ENCODE measurements around the gene IGSF9.
"Not testable (repeated sequence)": the region's sequence is repeated elsewhere in the genome, so short reads cannot be mapped to it uniquely, and the experiment has no call there.

IGSF9 gene

DNA sequence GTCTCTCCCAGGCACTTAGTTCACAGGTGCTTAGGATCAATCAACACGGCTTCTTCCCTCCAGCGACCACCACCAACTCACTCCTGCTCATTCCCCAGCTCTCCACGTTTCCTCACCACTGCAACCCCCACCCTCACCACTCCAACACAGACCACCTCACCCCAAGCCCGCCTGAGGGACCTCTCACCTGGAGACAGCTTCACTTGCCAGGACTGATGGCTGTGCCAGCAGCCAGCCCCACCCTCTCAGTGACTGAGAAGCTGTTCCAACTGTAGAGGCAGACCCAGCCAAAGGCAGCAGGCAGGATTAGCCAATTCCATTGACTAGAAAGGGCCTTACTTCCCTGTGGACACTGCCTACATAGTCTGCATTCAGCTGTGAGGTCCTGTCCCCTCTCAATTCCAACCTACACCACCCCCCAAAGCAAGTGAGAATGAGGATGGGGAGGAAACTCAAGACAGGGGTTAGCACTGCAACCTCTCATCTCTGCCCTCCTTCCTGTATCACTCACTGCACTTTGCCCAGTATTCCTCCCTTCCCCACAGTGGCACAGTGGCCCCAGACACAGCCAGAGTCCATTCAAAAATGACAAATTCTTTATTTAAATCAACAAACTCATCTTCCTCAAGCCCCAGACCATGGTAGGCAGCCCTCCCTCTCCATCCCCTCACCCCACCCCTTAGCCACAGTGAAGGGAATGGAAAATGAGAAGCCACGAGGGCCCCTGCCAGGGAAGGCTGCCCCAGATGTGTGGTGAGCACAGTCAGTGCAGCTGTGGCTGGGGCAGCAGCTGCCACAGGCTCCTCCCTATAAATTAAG is 27.7 kb downstream of the IGSF9 start:
- ATAC-seq (peak; percentile 33), DNase-seq (no peak)
- no peaks in the 10 kb centered on the region for H3K27me3 Mint-ChIP-seq
- H3K4me1 Mint-ChIP-seq = peaks cover 63% of the 10 kb centered on the region
- H3K27ac Mint-ChIP-seq = peak overlapping the region; percentile 63
- H3K9me3 Mint-ChIP-seq = no peaks in the 10 kb centered on the region
- no peak overlapping the region for H3K4me3 Mint-ChIP-seq
- peaks cover 61% of the 10 kb centered on the region for H3K36me3 Mint-ChIP-seq (ENCODE audit: low read depth)

DNA sequence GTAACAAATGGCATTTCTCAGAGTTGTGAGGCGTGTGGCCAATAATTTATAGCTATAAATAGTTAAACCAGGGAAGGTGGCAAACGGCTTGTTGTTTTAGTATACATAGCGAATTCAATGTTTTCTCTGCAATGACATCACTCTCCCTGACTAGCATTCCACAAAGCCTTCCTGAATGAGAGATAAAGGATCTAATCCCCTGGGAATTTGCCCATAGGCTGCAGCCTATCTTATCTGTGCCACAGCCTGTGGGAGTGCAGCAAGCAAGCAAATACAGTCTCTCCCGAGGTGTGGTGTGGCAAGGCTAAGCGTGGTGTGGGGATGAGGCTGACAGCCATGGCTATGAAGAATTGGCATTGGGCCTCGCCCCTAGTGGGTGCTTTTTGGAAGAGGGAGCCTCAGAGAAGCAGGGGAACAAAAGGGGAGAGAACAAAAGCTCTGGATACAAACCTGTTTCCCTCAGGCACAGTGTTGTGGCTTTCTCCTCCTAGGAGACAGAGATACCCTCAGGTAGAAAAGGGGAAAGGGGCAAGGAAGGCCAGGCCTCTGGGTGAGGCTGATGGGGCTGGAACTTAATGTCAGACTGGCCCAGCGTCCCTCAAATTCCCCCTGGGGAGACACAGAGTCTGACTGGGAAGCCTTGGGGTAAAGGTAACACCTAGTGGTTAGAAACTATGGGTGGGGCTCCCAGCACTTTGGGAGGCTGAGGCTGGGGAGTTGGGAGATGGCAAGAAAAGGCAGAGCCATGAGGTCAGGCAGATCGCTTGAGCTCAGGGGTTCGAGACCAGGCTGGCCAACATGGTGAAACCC is 29.0 kb downstream of the IGSF9 start:
- Mint-ChIP-seq H3K27me3 (no peaks in the 10 kb centered on the region), H3K9me3 (no peaks in the 10 kb centered on the region), H3K4me1 (peaks cover 63% of the 10 kb centered on the region), H3K27ac (no peak overlapping the region), H3K36me3 (ENCODE audit: low read depth) (peaks cover 52% of the 10 kb centered on the region), H3K4me3 (no peak overlapping the region)
- ATAC-seq (no peak), DNase-seq (no peak)

DNA sequence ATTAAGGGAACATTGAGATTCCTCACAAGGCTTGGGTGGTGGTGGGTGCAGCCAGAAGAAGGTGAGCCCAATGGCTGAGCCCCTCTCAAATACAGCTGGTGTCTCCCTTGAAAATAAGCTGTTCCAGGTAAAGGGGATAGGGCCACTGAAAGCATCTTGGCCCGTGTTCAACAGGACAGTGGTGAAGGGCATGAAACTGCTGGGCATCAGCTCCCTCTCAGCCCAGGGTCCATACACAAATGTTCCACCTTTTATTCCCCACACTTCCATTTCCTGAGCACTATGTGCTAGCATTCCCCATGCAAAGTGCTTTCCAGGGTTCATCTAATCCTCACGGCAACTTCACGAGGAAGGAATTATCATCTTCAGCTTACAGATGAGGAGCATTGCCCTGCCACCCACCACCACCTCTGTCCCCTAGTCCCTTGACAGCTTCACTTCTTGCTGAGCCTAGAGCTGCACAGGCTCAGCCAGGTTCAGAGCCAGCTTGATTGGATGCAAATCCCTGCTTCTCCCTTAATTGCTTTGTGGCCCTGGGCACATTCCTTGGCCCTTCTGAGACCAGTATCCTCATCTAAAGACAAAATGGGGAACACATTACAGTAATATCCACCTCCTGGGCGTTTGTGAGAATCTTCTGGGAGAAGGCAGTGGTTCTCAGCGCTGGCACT is 29.7 kb downstream of the IGSF9 start:
- no peak overlapping the region for H3K27ac Mint-ChIP-seq
- no peaks in the 10 kb centered on the region for H3K27me3 Mint-ChIP-seq
- ATAC-seq (no peak), DNase-seq (no peak)
- peaks cover 44% of the 10 kb centered on the region for H3K36me3 Mint-ChIP-seq (ENCODE audit: low read depth)
- H3K4me1 Mint-ChIP-seq = peaks cover 63% of the 10 kb centered on the region
- no peaks in the 10 kb centered on the region for H3K9me3 Mint-ChIP-seq
- H3K4me3 Mint-ChIP-seq = no peak overlapping the region

DNA sequence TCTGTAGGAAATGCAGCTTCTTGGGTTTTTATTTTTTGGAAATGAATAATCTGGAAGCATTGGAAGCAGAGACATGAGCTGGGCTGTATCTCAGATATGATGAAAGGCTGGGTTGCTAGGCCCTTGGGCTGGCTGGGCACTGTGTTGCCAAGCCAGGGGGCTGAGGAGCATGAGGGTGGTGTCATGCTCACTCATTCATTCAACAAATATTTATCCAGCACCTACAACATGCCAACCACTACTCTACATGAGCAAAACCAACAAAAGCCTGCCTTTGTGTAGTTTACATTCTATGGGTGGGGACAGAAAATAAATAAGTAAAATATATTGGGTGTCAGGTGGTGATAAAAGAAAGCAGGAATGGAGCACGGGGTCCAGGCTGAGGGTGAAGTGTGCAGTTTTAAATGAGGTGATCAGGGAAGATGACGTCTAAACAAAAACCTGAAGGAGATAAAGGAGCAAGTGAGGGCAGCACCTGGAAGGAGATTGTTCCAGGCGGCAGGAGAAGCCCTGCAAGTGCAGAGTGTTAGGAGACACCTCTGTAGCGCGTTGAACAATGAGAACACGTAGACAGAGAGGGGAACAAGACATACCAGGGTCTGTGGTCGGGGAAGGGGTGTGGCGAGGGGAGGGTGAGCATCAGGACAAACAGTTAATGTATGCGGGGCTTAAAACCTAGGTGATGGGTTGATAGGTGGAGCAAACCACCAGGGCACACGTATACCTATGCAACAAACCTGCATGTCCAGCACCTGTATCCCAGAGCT is 31.0 kb downstream of the IGSF9 start:
- H3K36me3 Mint-ChIP-seq (ENCODE audit: low read depth) = peaks cover 32% of the 10 kb centered on the region
- H3K27me3 Mint-ChIP-seq = no peaks in the 10 kb centered on the region
- no peak overlapping the region for H3K27ac Mint-ChIP-seq
- H3K9me3 Mint-ChIP-seq = no peaks in the 10 kb centered on the region
- DNase-seq = no peak
- no peak overlapping the region for H3K4me3 Mint-ChIP-seq
- ATAC-seq = no peak
- H3K4me1 Mint-ChIP-seq = peaks cover 63% of the 10 kb centered on the region

DNA sequence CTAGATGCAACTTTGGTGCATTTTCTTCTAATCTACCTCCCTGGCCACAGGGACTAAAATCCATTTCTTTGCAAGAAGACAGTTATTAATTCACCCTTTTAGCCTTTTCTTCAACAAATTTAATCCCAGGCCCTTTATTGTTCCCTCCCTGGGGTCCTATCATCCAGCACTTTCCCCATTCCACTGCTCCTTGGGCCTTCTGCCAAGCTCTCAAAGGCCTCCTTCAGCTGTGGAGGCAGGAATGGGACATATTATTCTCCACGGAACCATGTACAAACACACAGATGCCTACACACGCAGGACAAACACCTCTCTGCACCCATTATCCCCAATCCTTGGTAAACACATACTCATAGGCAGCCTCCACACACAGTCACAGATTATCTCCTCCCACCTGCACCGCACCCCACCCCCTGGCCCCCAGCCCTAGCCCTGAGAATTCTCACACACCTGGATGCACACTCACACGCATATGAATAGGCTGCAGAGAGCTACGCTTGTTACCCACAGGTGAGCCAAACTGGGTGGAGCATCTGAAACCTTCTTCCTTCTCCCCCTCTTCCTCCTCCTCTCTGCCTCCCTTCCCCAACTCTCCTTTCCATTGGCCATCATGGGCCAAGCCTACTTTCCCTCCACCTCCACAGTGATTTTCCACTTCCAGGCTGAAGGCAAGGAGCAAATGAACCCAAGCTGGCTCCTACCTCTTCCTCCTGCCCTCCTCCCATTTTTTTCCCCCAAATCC is 31.8 kb downstream of the IGSF9 start:
- DNase-seq = no peak
- H3K9me3 Mint-ChIP-seq = no peaks in the 10 kb centered on the region
- H3K4me3 Mint-ChIP-seq = no peak overlapping the region
- H3K27ac Mint-ChIP-seq = no peak overlapping the region
- H3K4me1 Mint-ChIP-seq = peaks cover 58% of the 10 kb centered on the region
- no peak for ATAC-seq
- peaks cover 24% of the 10 kb centered on the region for H3K36me3 Mint-ChIP-seq (ENCODE audit: low read depth)
- H3K27me3 Mint-ChIP-seq = no peaks in the 10 kb centered on the region

DNA sequence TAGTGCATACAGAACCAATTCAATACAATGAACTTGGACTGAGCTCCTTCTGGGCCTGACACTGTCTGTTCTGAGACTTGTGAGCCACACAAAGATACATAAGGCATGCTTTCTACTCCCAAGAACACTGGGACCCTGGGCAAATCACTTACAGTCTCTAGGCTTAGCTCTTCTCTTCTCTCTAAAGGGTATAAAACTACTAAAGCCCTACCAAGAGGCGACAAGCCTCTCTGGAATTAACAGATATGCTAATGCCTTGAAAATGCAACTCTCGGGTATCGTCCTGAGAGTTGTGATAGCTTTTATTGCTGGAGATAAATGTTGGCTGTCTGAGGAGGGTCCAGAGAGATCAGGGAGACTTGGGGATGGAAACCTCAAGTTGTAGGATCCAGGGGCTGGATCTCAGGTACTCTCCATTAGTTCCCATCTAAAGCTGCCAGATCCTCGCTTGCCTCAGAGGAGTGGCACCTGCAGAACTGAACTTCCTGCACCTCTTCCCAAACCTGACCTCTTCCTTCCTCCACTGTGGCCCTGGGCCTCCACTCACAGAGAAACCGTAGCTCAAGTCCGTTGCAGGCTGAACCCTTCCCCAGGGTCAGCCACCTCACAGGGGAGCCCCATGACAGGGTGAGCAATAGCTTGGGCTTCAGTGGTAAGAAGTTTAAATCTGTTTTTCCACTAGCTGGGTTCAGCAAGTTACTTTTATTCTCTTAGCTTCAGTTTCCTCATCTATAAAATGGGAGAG is 33.9 kb downstream of the IGSF9 start:
- DNase-seq (peak; percentile 34), ATAC-seq (peak; percentile 47)
- Mint-ChIP-seq H3K9me3 (no peaks in the 10 kb centered on the region), H3K4me3 (no peak overlapping the region), H3K4me1 (peaks cover 44% of the 10 kb centered on the region), H3K36me3 (ENCODE audit: low read depth) (peaks cover 8% of the 10 kb centered on the region), H3K27me3 (no peaks in the 10 kb centered on the region), H3K27ac (peak overlapping the region; percentile 94)

DNA sequence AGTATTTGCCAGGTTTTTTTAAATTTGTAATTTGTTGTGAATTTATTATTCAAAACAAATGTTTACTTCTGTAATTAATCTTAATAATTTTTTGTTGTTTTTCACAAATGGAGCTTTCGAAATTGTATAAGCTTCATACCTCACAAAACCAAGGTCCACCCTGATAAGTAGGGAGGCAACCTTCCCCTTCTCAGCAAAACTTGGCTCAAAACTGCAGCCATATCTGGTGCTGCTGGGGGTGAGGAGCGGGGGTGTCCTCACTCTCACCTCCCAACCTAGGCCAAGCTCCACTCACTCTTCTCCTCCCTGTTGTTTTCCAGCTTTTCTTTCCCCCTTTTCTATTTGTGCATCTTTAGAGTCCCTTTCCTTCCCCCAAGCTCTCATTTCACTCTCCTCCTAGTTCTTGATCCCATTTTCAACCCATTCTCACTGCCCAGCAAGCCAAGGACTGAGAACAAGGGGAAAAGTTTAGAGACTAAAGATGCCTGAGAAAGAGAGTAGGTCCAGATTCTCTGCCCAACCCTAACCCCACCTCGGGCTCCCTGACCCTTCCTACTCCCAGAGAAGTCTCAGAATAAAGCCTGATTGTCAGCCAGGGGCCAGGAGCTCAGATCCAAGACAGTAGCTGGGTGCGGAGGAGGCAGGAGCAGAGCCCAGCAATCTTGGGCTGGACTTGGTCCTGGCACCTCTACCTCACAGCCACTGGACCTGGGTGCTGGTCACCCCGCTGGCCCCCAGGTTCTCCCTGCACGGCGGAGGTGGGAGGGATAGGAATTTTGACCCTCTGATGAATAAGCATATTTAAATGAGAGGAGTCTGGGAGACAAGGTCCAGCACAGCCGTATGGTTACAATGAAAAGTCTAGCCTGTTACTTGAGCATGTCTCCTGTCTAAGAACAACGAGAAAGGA is 37.1 kb downstream of the IGSF9 start:
- peaks cover 1% of the 10 kb centered on the region for H3K36me3 Mint-ChIP-seq (ENCODE audit: low read depth)
- H3K4me1 Mint-ChIP-seq = peaks cover 38% of the 10 kb centered on the region
- no peak overlapping the region for H3K27ac Mint-ChIP-seq
- no peak for ATAC-seq
- no peak overlapping the region for H3K4me3 Mint-ChIP-seq
- DNase-seq = no peak
- no peaks in the 10 kb centered on the region for H3K27me3 Mint-ChIP-seq
- H3K9me3 Mint-ChIP-seq = no peaks in the 10 kb centered on the region

DNA sequence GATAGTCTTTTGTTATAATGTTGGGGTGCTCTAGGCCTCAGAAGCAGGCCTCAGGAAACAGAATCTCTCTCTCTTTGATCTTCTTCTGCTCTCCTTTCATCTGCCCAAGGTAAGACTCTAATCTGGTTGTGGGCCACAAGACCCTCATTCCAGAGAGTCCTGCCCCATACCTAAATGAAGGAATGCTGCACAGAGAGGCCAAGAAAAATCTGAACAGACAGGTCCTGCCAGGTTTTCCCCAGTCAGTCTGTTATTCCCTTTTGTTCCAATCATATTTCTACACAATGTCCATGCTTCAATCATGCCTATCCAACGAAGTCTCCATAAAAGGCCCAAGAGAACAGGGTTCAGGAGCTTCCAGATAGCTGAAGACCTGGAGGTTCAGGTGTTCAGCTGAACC is 38.5 kb downstream of the IGSF9 start:
- no peaks in the 10 kb centered on the region for H3K9me3 Mint-ChIP-seq

DNA sequence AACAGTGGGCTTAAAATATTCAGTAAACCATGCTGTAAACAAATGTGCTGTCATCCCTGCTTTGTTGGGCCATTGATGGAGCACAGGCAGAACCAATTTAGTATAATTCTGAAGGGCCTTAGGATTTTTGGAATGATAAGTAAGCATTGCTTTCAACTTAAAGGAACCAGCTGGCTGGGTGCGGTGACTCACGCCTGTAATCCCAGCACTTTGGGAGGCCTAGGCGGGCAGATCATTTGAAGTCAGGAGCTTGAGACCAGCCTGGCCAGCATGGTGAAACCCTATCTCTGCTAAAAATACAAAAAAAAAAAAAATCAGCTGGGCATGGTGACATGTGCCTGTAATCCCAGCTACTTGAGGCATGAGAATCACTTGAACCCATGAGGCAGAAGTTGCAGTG is 41.4 kb downstream of the IGSF9 start:
- not testable (repeated sequence) for H3K4me3 Mint-ChIP-seq; H3K27ac Mint-ChIP-seq; ATAC-seq; H3K4me1 Mint-ChIP-seq; DNase-seq; H3K27me3 Mint-ChIP-seq; H3K9me3 Mint-ChIP-seq; H3K36me3 Mint-ChIP-seq (ENCODE audit: low read depth)

More for the DNA sequence above, 38.5 kb downstream of the IGSF9 start:
- no peaks in the 10 kb centered on the region for H3K36me3 Mint-ChIP-seq (ENCODE audit: low read depth)
- no peak for DNase-seq
- no peaks in the 10 kb centered on the region for H3K27me3 Mint-ChIP-seq
- H3K27ac Mint-ChIP-seq = no peak overlapping the region
- no peak for ATAC-seq
- no peak overlapping the region for H3K4me3 Mint-ChIP-seq
- H3K4me1 Mint-ChIP-seq = peaks cover 26% of the 10 kb centered on the region

DNA sequence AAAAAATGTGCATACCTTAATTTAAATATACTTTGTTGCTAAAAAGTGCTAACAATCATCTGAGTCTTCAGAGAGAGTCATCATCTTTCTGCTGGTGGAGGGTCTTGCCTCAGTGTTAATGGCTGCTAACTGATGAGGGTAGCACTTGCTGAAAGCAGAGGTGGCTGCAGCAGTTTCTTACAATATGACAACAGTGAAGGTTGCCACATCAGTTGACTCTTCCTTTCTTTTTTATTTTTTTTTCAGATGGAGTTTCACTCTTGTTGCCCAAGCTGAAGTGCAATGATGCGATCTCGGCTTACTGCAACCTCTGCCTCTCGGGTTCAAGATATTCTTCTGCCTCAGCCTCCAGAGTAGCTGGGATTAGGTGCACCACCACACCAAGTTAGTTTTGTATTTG is 42.9 kb downstream of the IGSF9 start:
- Mint-ChIP-seq H3K9me3 (no peaks in the 10 kb centered on the region), H3K36me3 (ENCODE audit: low read depth) (no peaks in the 10 kb centered on the region), H3K4me3 (no peak overlapping the region), H3K4me1 (no peaks in the 10 kb centered on the region), H3K27ac (no peak overlapping the region), H3K27me3 (no peaks in the 10 kb centered on the region)
- DNase-seq = no peak
- no peak for ATAC-seq

DNA sequence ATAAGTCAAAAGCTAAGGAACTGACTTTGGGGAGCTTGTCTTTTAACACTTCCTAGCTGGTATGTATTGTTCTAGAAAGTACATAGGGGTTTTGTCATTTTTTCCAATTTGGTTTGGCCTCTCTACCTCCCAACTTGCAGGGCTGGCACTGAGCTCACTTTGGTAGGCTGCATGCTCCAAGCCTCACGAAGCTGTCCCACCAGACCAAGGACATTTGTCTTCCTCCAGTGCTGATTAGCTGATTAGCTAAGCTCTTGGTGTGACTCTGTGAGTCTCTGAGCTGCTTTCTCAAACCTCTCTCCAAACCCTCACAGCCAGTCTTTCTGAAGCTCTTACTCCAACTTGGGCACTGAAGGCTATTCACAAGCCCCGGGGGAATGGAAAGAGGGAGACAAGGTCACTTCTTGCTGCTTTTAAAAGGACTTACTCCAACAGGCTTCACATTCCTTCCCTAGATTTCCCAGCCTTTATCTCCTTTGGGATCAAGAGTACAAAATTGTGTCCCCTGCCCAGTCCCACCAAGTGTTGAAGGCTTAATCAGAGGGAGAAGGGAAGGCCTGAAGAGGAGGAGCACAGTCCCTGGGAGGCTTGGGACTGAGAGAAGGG is 44.6 kb downstream of the IGSF9 start:
- no peaks in the 10 kb centered on the region for H3K9me3 Mint-ChIP-seq
- no peak overlapping the region for H3K27ac Mint-ChIP-seq
- DNase-seq (no peak), ATAC-seq (no peak)
- no peaks in the 10 kb centered on the region for H3K27me3 Mint-ChIP-seq
- H3K4me1 Mint-ChIP-seq = no peaks in the 10 kb centered on the region
- H3K36me3 Mint-ChIP-seq (ENCODE audit: low read depth) = no peaks in the 10 kb centered on the region
- H3K4me3 Mint-ChIP-seq = no peak overlapping the region

DNA sequence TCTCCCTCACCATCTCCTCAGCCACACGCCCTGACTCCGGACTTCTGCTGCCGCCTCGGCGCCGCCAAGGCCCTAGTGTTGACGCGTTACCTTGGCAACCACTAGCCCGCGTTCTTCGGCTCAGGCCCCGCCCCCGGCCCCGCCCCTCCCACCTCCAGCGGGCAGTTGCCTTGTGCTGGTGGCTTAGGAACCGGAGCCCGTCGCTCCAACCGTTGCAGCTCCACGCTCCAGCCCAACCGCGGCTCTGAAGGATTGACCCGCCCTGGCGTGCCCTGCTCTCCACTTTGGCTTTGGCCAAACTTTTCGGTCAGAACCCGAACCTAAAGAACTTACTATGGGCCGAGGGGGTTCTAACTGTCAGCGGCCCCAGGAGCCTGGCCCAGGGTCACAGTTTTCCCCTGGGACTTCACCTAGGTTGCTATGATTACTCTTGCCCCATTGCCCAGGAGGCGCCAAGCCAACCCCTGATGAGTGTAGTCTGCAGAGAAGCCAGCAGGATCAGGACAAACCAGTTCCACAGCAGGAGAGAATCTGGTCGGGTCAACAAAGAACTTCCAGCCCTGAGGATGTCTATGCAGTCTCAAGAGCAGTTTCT is 45.2 kb downstream of the IGSF9 start, which contains the start of gene CFAP45:
CFAP45 (minus strand) TSS at position 80 of the 595 bp plus-strand sequence; CDS start at position 13, 67 bp downstream.
- Mint-ChIP-seq H3K27ac (no peak within 1 kb of the TSS), H3K4me3 (no peak within 1 kb of the TSS), H3K27me3 (no peaks in the 10 kb centered on the region), H3K9me3 (no peaks in the 10 kb centered on the region), H3K4me1 (no peaks in the 10 kb centered on the region), H3K36me3 (ENCODE audit: low read depth) (no peaks in the 10 kb centered on the region)
- no peak for DNase-seq
- ATAC-seq = no peak

All from activated naive CD8-positive, alpha-beta T cell treated with anti-CD3 and anti-CD28 coated beads, Interleukin-2, amount 50 U/mL, for 24 hours (primary cell).